ENCODE data around the gene NUCKS1.

DNA sequence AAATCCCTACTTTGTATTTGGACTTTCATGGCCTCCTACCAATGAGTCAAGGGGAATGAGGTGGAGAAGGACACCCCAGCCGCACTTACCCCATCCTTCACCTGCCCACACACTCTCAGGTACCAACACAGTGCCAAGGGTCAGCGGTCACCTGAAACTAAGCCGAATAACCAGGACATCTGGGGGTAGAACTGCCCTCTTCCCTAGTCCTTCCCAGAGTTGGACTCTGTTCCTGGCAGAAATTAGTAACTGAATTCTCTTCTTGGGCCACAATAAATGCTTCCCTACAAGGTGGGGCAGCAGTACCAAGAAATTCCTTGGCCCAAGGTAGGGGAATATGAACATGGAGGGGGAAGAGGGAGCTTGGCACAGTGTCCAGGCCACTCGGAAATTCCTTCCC is 77.0 kb downstream of the NUCKS1 start:
- TF ChIP-seq CTCF (conservative IDR thresholded peaks at IDR 0.05; ENCODE audit: low read depth, low read length) (no peak), EZH2 (IDR thresholded peaks at IDR 0.05; ENCODE audit: low read length, unreplicated experiment) (no peak)

Measured in PC-3 (cell line).